WTC11 (cell line): ENCODE data around the gene KAZN. TPM values are rescaled to one million over a fixed set of nuclear protein-coding genes. Genes with fewer than 3 reads are reported as not detected.

Experiments
- ATAC-seq: fragments of 200-7000 bp; cut with Tn5 transposase; 2 replicates; pipeline ENCODE4 v1.10.0; 2021; ENCODE audit warnings: mild to moderate bottlenecking, moderate library complexity
- CTCF ChIA-PET: fragments of 300-600 bp; sonication (Branson Sonifier 250); formaldehyde crosslinking; loops from one replicate; lab custom pipeline; 2021; ENCODE audit warnings: antibody characterized with exemption; lab: Charles Lee
- POLR2A ChIA-PET: fragments of 350-600 bp; sonication (Branson Sonifier 250); formaldehyde crosslinking; loops from one replicate; lab custom pipeline; 2021; ENCODE audit warnings: antibody characterized with exemption; lab: Charles Lee
- DNase-seq: peaks from one replicate; pipeline ENCODE4 v3.0.0; 2021; ENCODE audit warnings: low spot score
- H3K27ac Mint-ChIP-seq: 2 replicates; pipeline ENCODE4 v1.8.0; 2021; ENCODE audit warnings: mixed read lengths
- H3K27me3 Mint-ChIP-seq: 2 replicates; pipeline ENCODE4 v1.8.0; 2021; ENCODE audit warnings: low read depth, mild to moderate bottlenecking, moderate library complexity, mixed read lengths
- H3K36me3 Mint-ChIP-seq: 2 replicates; pipeline ENCODE4 v1.8.0; 2021; ENCODE audit warnings: mixed read lengths
- H3K4me1 Mint-ChIP-seq: 2 replicates; pipeline ENCODE4 v1.8.0; 2022; ENCODE audit warnings: mixed read lengths
- H3K4me3 Mint-ChIP-seq: 2 replicates; pipeline ENCODE4 v1.8.0; 2021; ENCODE audit warnings: mild to moderate bottlenecking, moderate library complexity, mixed read lengths
- H3K9me3 Mint-ChIP-seq: 2 replicates; pipeline ENCODE4 v1.8.0; 2021; ENCODE audit warnings: mixed read lengths
- AFF4 ChIP-seq: sonication (generic); formaldehyde crosslinking; IDR thresholded peaks from 2 replicates; pipeline ENCODE4 v1.8.1; 2023; ENCODE audit warnings: mild to moderate bottlenecking, missing genetic modification reagents, borderline replicate concordance
- CDX4 ChIP-seq: fragments of 250-450 bp; sonication (Bioruptor Pico); IDR thresholded peaks from 2 replicates; pipeline ENCODE4 v1.9.0; 2021; ENCODE audit warnings: moderate library complexity, mild to moderate bottlenecking, inconsistent platforms, borderline replicate concordance
- CREB1 ChIP-seq: sonication (generic); formaldehyde crosslinking; IDR thresholded peaks from 2 replicates; pipeline ENCODE4 v1.8.0; 2023; ENCODE audit warnings: mild to moderate bottlenecking, missing genetic modification reagents
- E2F1 ChIP-seq: sonication (generic); formaldehyde crosslinking; IDR thresholded peaks from 2 replicates; pipeline ENCODE4 v1.8.0; 2022; ENCODE audit warnings: mild to moderate bottlenecking, missing genetic modification reagents
- ELF4 ChIP-seq: sonication (generic); formaldehyde crosslinking; IDR thresholded peaks from 2 replicates; pipeline ENCODE4 v1.8.1; 2022; ENCODE audit warnings: low read depth, mild to moderate bottlenecking, moderate library complexity, missing genetic modification reagents
- EMX1 ChIP-seq: fragments of 250-450 bp; sonication (Bioruptor Pico); IDR thresholded peaks from 2 replicates; pipeline ENCODE4 v1.8.0; 2021; ENCODE audit warnings: mild to moderate bottlenecking
- ETV6 ChIP-seq: sonication (generic); formaldehyde crosslinking; IDR thresholded peaks from 2 replicates; pipeline ENCODE4 v1.8.1; 2022; ENCODE audit warnings: mild to moderate bottlenecking, missing genetic modification reagents
- HMGA2 ChIP-seq: fragments of 250-450 bp; sonication (Bioruptor Pico); IDR thresholded peaks from 2 replicates; pipeline ENCODE4 v1.4.0; 2021; ENCODE audit warnings: mild to moderate bottlenecking, moderate library complexity
- KAT7 ChIP-seq: sonication (generic); formaldehyde crosslinking; IDR thresholded peaks from 2 replicates; pipeline ENCODE4 v1.8.1; 2023; ENCODE audit warnings: missing genetic modification reagents, mild to moderate bottlenecking, borderline replicate concordance
- NR3C1 ChIP-seq: sonication (generic); formaldehyde crosslinking; conservative IDR thresholded peaks from 2 replicates; pipeline ENCODE4 v1.8.1; 2023; ENCODE audit warnings: low read depth, mild to moderate bottlenecking, missing genetic modification reagents
- SMAD3 ChIP-seq: sonication (generic); formaldehyde crosslinking; IDR thresholded peaks from 2 replicates; pipeline ENCODE4 v1.8.0; 2022; ENCODE audit warnings: missing genetic modification reagents, mild to moderate bottlenecking, borderline replicate concordance
- SOX15 ChIP-seq: fragments of 250-450 bp; sonication (Bioruptor Pico); IDR thresholded peaks from 2 replicates; pipeline ENCODE4 v1.9.0; 2021; ENCODE audit warnings: mild to moderate bottlenecking
- TEAD4 ChIP-seq: sonication (generic); formaldehyde crosslinking; IDR thresholded peaks from 2 replicates; pipeline ENCODE4 v1.8.0; 2022; ENCODE audit warnings: mild to moderate bottlenecking, missing genetic modification reagents
- ZBTB21 ChIP-seq: sonication (generic); formaldehyde crosslinking; IDR thresholded peaks from 2 replicates; pipeline ENCODE4 v1.8.1; 2023; ENCODE audit warnings: mild to moderate bottlenecking, missing genetic modification reagents, borderline replicate concordance
- ZNF138 ChIP-seq: sonication (generic); formaldehyde crosslinking; conservative IDR thresholded peaks from 2 replicates; pipeline ENCODE4 v1.8.1; 2022; ENCODE audit warnings: mild to moderate bottlenecking, moderate library complexity, missing genetic modification reagents
- ZNF317 ChIP-seq: sonication (generic); formaldehyde crosslinking; IDR thresholded peaks from 2 replicates; pipeline ENCODE4 v1.8.1; 2023; ENCODE audit warnings: low read depth, mild to moderate bottlenecking, moderate library complexity, missing genetic modification reagents, borderline replicate concordance
- ZNF396 ChIP-seq: fragments of 250-450 bp; sonication (Bioruptor Pico); IDR thresholded peaks from 2 replicates; pipeline ENCODE4 v1.8.0; 2021; ENCODE audit warnings: mild to moderate bottlenecking, moderate library complexity, borderline replicate concordance
- total RNA-seq: library from RNA; stranded (reverse); gene quantifications from 3 replicates; pipeline ENCODE4 v1.2.3, GENCODE V29; 2021
- TF ChIP-seq, protein P1 (sequence below): sonication (generic); formaldehyde crosslinking; IDR thresholded peaks from 2 replicates; pipeline ENCODE4 v1.8.1; 2022; ENCODE audit warnings: mild to moderate bottlenecking, moderate library complexity, missing genetic modification reagents
- TF ChIP-seq, protein P2 (sequence below): sonication (generic); formaldehyde crosslinking; IDR thresholded peaks from 2 replicates; pipeline ENCODE4 v1.8.1; 2022; ENCODE audit warnings: low read depth, missing genetic modification reagents, borderline replicate concordance
- TF ChIP-seq, protein P3 (sequence below): sonication (generic); formaldehyde crosslinking; IDR thresholded peaks from 2 replicates; pipeline ENCODE4 v1.8.1; 2023; ENCODE audit warnings: mild to moderate bottlenecking, moderate library complexity, missing genetic modification reagents

Gene KAZN
- total RNA-seq, 1 experiment from 2014 or later = 19.9 TPM

DNA sequence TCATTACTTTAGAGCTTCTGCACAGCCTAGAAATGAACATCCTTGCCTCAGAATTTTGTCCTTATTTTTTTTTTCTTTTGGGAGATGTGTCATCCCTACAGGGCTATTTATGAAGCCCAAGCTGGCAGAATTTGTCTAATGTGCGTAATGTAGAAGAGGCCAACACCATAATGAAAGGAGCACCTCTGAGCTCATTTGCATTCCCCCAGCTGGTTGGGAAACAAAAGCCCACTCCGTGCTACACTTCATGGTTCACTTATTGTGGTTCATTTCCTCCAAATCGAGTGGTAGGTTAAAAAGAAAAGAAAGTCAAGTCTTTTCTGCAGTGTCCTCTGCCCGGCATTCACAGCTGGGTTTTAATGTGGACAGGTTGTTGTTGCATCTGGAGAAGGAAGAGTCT lies 73.5 kb downstream of the KAZN start:
- Mint-ChIP-seq H3K36me3 (peaks cover 13% of the 10 kb centered on the region), H3K4me1 (peaks cover 35% of the 10 kb centered on the region), H3K27me3 (no peaks in the 10 kb centered on the region), H3K27ac (peak overlapping the region; percentile 65), H3K4me3 (no peak overlapping the region), H3K9me3 (peaks cover 17% of the 10 kb centered on the region)
- ChIA-PET POLR2A (interaction anchor here (0.6 kb wide), 1 partner anchor 1702 kb away, joined by 3 read pairs; no protein-coding TSS in a partner anchor), CTCF (interaction anchor here (1.6 kb wide), 1 partner anchor 375 kb away, joined by 5 read pairs; no protein-coding TSS in a partner anchor)
- DNase-seq (no peak), ATAC-seq (no peak)
- TF ChIP-seq TEAD4 (CRISPR knock-in tag) (no peak), AFF4 (CRISPR knock-in tag) (no peak), CREB1 (CRISPR knock-in tag) (no peak), E2F1 (CRISPR knock-in tag) (no peak), ZBTB21 (CRISPR knock-in tag) (no peak), NR3C1 (CRISPR knock-in tag) (no peak), SMAD3 (no peak), KAT7 (CRISPR knock-in tag) (no peak), ELF4 (CRISPR knock-in tag) (no peak), CDX4 (no peak), ZNF317 (no peak), ZNF396 (CRISPR knock-in tag) (no peak), SOX15 (CRISPR knock-in tag) (no peak), EMX1 (CRISPR knock-in tag) (no peak), HMGA2 (CRISPR knock-in tag) (no peak), ZNF138 (no peak), ETV6 (CRISPR knock-in tag) (no peak)
- TF ChIP-seq, protein P1, sequence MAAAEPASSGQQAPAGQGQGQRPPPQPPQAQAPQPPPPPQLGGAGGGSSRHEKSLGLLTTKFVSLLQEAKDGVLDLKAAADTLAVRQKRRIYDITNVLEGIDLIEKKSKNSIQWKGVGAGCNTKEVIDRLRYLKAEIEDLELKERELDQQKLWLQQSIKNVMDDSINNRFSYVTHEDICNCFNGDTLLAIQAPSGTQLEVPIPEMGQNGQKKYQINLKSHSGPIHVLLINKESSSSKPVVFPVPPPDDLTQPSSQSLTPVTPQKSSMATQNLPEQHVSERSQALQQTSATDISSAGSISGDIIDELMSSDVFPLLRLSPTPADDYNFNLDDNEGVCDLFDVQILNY (CRISPR knock-in tag) = no peak
- TF ChIP-seq, protein P2, sequence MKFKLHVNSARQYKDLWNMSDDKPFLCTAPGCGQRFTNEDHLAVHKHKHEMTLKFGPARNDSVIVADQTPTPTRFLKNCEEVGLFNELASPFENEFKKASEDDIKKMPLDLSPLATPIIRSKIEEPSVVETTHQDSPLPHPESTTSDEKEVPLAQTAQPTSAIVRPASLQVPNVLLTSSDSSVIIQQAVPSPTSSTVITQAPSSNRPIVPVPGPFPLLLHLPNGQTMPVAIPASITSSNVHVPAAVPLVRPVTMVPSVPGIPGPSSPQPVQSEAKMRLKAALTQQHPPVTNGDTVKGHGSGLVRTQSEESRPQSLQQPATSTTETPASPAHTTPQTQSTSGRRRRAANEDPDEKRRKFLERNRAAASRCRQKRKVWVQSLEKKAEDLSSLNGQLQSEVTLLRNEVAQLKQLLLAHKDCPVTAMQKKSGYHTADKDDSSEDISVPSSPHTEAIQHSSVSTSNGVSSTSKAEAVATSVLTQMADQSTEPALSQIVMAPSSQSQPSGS (CRISPR knock-in tag) = no peak
- TF ChIP-seq, protein P3, sequence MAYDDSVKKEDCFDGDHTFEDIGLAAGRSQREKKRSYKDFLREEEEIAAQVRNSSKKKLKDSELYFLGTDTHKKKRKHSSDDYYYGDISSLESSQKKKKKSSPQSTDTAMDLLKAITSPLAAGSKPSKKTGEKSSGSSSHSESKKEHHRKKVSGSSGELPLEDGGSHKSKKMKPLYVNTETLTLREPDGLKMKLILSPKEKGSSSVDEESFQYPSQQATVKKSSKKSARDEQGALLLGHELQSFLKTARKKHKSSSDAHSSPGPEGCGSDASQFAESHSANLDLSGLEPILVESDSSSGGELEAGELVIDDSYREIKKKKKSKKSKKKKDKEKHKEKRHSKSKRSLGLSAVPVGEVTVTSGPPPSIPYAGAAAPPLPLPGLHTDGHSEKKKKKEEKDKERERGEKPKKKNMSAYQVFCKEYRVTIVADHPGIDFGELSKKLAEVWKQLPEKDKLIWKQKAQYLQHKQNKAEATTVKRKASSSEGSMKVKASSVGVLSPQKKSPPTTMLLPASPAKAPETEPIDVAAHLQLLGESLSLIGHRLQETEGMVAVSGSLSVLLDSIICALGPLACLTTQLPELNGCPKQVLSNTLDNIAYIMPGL (CRISPR knock-in tag) = no peak
